Mesothelial cell of epicardium (in vitro differentiated cells): Measurements from ENCODE around the gene MCF2L. TPM values are rescaled to one million over a fixed set of nuclear protein-coding genes. Genes with fewer than 3 reads are reported as not detected.

ENCODE experiments used
- DNase-seq, 2 experiments: peaks; one replicate each; pipeline ENCODE4 v3.0.0; 2021; ENCODE audit warnings: low spot score in 2 of 2; ENCODE audit not compliant: unreplicated experiment in 2 of 2
- H3K27ac Mint-ChIP-seq: 2 replicates; pipeline ENCODE4 v1.8.0; 2021; ENCODE audit warnings: mixed read lengths
- H3K27me3 Mint-ChIP-seq: 2 replicates; pipeline ENCODE4 v1.8.0; 2021; ENCODE audit warnings: low read depth, mixed read lengths
- H3K36me3 Mint-ChIP-seq: 2 replicates; pipeline ENCODE4 v1.8.0; 2021; ENCODE audit warnings: mixed read lengths
- H3K4me1 Mint-ChIP-seq: 2 replicates; pipeline ENCODE4 v1.8.0; 2021; ENCODE audit warnings: mixed read lengths
- H3K4me3 Mint-ChIP-seq: 2 replicates; pipeline ENCODE4 v1.8.0; 2021; ENCODE audit warnings: mild to moderate bottlenecking, moderate library complexity, mixed read lengths
- H3K9me3 Mint-ChIP-seq: 2 replicates; pipeline ENCODE4 v1.8.0; 2021; ENCODE audit warnings: mixed read lengths
- CTCF ChIP-seq: fragments of 200-600 bp; sonication (generic); IDR thresholded peaks from one replicate; pipeline ENCODE4 v1.5.0; 2021; ENCODE audit warnings: antibody characterized with exemption; ENCODE audit not compliant: unreplicated experiment
- total RNA-seq: library from RNA; stranded (reverse); gene quantifications from 3 replicates; pipeline ENCODE4 v1.2.1, GENCODE V29; 2021

Gene MCF2L
- total RNA-seq, 1 donor from 2014 or later, result 36.6 TPM

GRCh38 chr13:113074401-113074800, 105.4 kb downstream of the MCF2L start:
- Mint-ChIP-seq H3K36me3 (peaks cover 46% of the 10 kb centered on the region), H3K27ac (no peak overlapping the region), H3K9me3 (peaks cover 18% of the 10 kb centered on the region), H3K4me1 (no peaks in the 10 kb centered on the region), H3K4me3 (no peak overlapping the region), H3K27me3 (no peaks in the 10 kb centered on the region)
- TF ChIP-seq CTCF, result no peak
- no peak for DNase-seq

GRCh38 chr13:113074876-113075275, 105.9 kb downstream of the MCF2L start:
- H3K27ac Mint-ChIP-seq, result no peak overlapping the region
- H3K9me3 Mint-ChIP-seq, result peaks cover 18% of the 10 kb centered on the region
- no peak for TF ChIP-seq CTCF
- H3K27me3 Mint-ChIP-seq, result no peaks in the 10 kb centered on the region
- no peak for DNase-seq
- H3K36me3 Mint-ChIP-seq, result peaks cover 46% of the 10 kb centered on the region
- H3K4me3 Mint-ChIP-seq, result no peak overlapping the region
- no peaks in the 10 kb centered on the region for H3K4me1 Mint-ChIP-seq

GRCh38 chr13:113075711-113076110, 106.7 kb downstream of the MCF2L start:
- H3K4me1 Mint-ChIP-seq, result no peaks in the 10 kb centered on the region
- H3K4me3 Mint-ChIP-seq, result no peak overlapping the region
- peaks cover 18% of the 10 kb centered on the region for H3K9me3 Mint-ChIP-seq
- no peak overlapping the region for H3K27ac Mint-ChIP-seq
- H3K27me3 Mint-ChIP-seq, result no peaks in the 10 kb centered on the region
- TF ChIP-seq CTCF, result no peak
- DNase-seq, result no peak
- H3K36me3 Mint-ChIP-seq, result peaks cover 40% of the 10 kb centered on the region

GRCh38 chr13:113076681-113077401, 107.8 kb downstream of the MCF2L start:
- Mint-ChIP-seq H3K4me1 (no peaks in the 10 kb centered on the region), H3K36me3 (peaks cover 29% of the 10 kb centered on the region), H3K9me3 (peaks cover 13% of the 10 kb centered on the region), H3K4me3 (no peak overlapping the region), H3K27ac (no peak overlapping the region), H3K27me3 (no peaks in the 10 kb centered on the region)
- no peak for TF ChIP-seq CTCF
- no peak for DNase-seq

- no peak for DNase-seq
- Mint-ChIP-seq H3K4me1 (no peaks in the 10 kb centered on the region), H3K27me3 (no peaks in the 10 kb centered on the region), H3K4me3 (no peak overlapping the region), H3K27ac (no peak overlapping the region), H3K9me3 (peaks cover 6% of the 10 kb centered on the region), H3K36me3 (peaks cover 21% of the 10 kb centered on the region)
- no peak for TF ChIP-seq CTCF
Measured at GRCh38 chr13:113077566-113077952, 108.5 kb downstream of the MCF2L start.
